ENCODE measurements around the gene ATXN7L1.

- TF ChIP-seq GATA2 (IDR thresholded peaks at IDR 0.05; ENCODE audit: low read depth, low read length) (no peak), GATA3 (IDR thresholded peaks at IDR 0.05; ENCODE audit: low read depth, low read length) (no peak)
Measured at GRCh38 chr7:105638902-105639495, 237.4 kb downstream of the ATXN7L1 start.

Data from SH-SY5Y (cell line).